H9 (cell line): ENCODE results near the gene ACAP2. TPM values are rescaled to one million over a fixed set of nuclear protein-coding genes. Genes with fewer than 3 reads are reported as not detected.
A peak's percentile ranks its signal among the peaks of the same experiment; 100 is the strongest.

Source experiments
- DNase-seq: peaks from one replicate; pipeline ENCODE4 v3.0.0-alpha.2; 2017
- H2AFZ ChIP-seq: one replicate; pipeline ENCODE4 v1.6.1; 2013; ENCODE audit warnings: mild to moderate bottlenecking, low read length, control low read depth, moderate library complexity
- H2AK5ac ChIP-seq: 2 replicates; pipeline ENCODE4 v1.6.1; 2013; ENCODE audit warnings: low read length, control low read depth, mixed read lengths; ENCODE audit not compliant: insufficient read length
- H2BK120ac ChIP-seq: one replicate; pipeline ENCODE4 v1.6.1; 2013; ENCODE audit warnings: low read depth, mild to moderate bottlenecking, low read length, control low read depth, inconsistent platforms; ENCODE audit not compliant: poor library complexity, severe bottlenecking
- H2BK12ac ChIP-seq: 2 replicates; pipeline ENCODE4 v1.6.1; 2013; ENCODE audit warnings: low read length, control low read depth, mixed read lengths, low read depth; ENCODE audit not compliant: insufficient read length
- H2BK15ac ChIP-seq: 2 replicates; pipeline ENCODE4 v1.6.1; 2013; ENCODE audit warnings: low read depth, low read length, control low read depth
- H2BK20ac ChIP-seq: one replicate; pipeline ENCODE4 v1.6.1; 2013; ENCODE audit warnings: low read depth, mild to moderate bottlenecking, low read length, control low read depth, inconsistent platforms; ENCODE audit not compliant: poor library complexity, severe bottlenecking
- H2BK5ac ChIP-seq: 2 replicates; pipeline ENCODE4 v1.6.1; 2013; ENCODE audit warnings: low read length, control low read depth, mixed read lengths; ENCODE audit not compliant: insufficient read length
- H3K14ac ChIP-seq: 2 replicates; pipeline ENCODE4 v1.6.1; 2013; ENCODE audit warnings: low read length, control low read depth; ENCODE audit not compliant: insufficient read depth
- H3K18ac ChIP-seq: 2 replicates; pipeline ENCODE4 v1.6.1; 2013; ENCODE audit warnings: low read depth, mild to moderate bottlenecking, mixed read lengths, low read length, control low read depth; ENCODE audit not compliant: insufficient read length
- H3K23ac ChIP-seq: 2 replicates; pipeline ENCODE4 v1.6.1; 2013; ENCODE audit warnings: low read length, control low read depth, mixed read lengths, low read depth; ENCODE audit not compliant: insufficient read length
- H3K23me2 ChIP-seq: 2 replicates; pipeline ENCODE4 v1.6.1; 2013; ENCODE audit warnings: low read depth, mild to moderate bottlenecking, mixed read lengths, low read length, control low read depth; ENCODE audit not compliant: insufficient read length, poor library complexity, severe bottlenecking
- H3K27ac ChIP-seq: 2 replicates; pipeline ENCODE4 v1.5.1; 2013; ENCODE audit warnings: low read length, control low read depth, mixed read lengths, low read depth; ENCODE audit not compliant: insufficient read length
- H3K27me3 ChIP-seq: 2 replicates; pipeline ENCODE4 v1.6.1; 2013; ENCODE audit warnings: low read length, control low read depth, inconsistent platforms; ENCODE audit not compliant: insufficient read depth
- H3K4ac ChIP-seq: 2 replicates; pipeline ENCODE4 v1.6.1; 2013; ENCODE audit warnings: low read depth, mild to moderate bottlenecking, control low read depth, inconsistent platforms, low read length, moderate library complexity
- H3K4me1 ChIP-seq: 2 replicates; pipeline ENCODE4 v1.6.1; 2013; ENCODE audit warnings: low read length, control low read depth, inconsistent platforms; ENCODE audit not compliant: insufficient read depth
- H3K4me2 ChIP-seq: 2 replicates; pipeline ENCODE4 v1.6.1; 2013; ENCODE audit warnings: low read length, control low read depth, mixed read lengths; ENCODE audit not compliant: insufficient read length, insufficient read depth
- H3K56ac ChIP-seq: 2 replicates; pipeline ENCODE4 v1.6.1; 2013; ENCODE audit warnings: low read depth, mild to moderate bottlenecking, mixed read lengths, low read length, control low read depth; ENCODE audit not compliant: insufficient read length
- H3K79me1 ChIP-seq: 2 replicates; pipeline ENCODE4 v1.6.1; 2013; ENCODE audit warnings: low read depth, mild to moderate bottlenecking, moderate library complexity, low read length, control low read depth, inconsistent platforms; ENCODE audit not compliant: insufficient read depth, poor library complexity, severe bottlenecking
- H3K79me2 ChIP-seq: 2 replicates; pipeline ENCODE4 v1.6.1; 2013; ENCODE audit warnings: low read length, control low read depth, inconsistent platforms; ENCODE audit not compliant: insufficient read depth
- H3K9ac ChIP-seq: 2 replicates; pipeline ENCODE4 v1.6.1; 2013; ENCODE audit warnings: low read length, control low read depth, mixed read lengths; ENCODE audit not compliant: insufficient read length; ENCODE audit errors: extremely low read depth
- H3K9me3 ChIP-seq: one replicate; pipeline ENCODE4 v1.6.1; 2013; ENCODE audit warnings: low read depth, low read length, inconsistent platforms; ENCODE audit not compliant: control insufficient read depth
- H3T11ph ChIP-seq: one replicate; pipeline ENCODE4 v1.6.1; 2013; ENCODE audit warnings: mild to moderate bottlenecking, low read length, control low read depth, inconsistent platforms
- H4K20me1 ChIP-seq: one replicate; pipeline ENCODE4 v1.6.1; 2013; ENCODE audit not compliant: control insufficient read depth, insufficient read length, insufficient read depth
- H4K5ac ChIP-seq: 2 replicates; pipeline ENCODE4 v1.6.1; 2013; ENCODE audit warnings: low read depth, mild to moderate bottlenecking, mixed read lengths, low read length, control low read depth; ENCODE audit not compliant: insufficient read length
- H4K8ac ChIP-seq: replicated peaks from 2 replicates; pipeline ENCODE4 v1.6.1; 2013; ENCODE audit warnings: low read length, control low read depth, mixed read lengths, low read depth; ENCODE audit not compliant: insufficient read length
- H4K91ac ChIP-seq: 2 replicates; pipeline ENCODE4 v1.6.1; 2013; ENCODE audit warnings: low read depth, mild to moderate bottlenecking, moderate library complexity, mixed read lengths, low read length, control low read depth; ENCODE audit not compliant: insufficient read length
- H3K27ac Mint-ChIP-seq, 3 experiments: 2 replicates in 2 of 3; 3 replicates in 1 of 3; pipeline ENCODE4 v1.8.0; 2020 to 2021; ENCODE audit warnings: mixed read lengths in 3 of 3, mild to moderate bottlenecking in 1 of 3, moderate library complexity in 1 of 3
- H3K27me3 Mint-ChIP-seq: 2 replicates; pipeline ENCODE4 v1.8.0; 2021; ENCODE audit warnings: low read depth, mild to moderate bottlenecking, moderate library complexity, mixed read lengths
- H3K36me3 Mint-ChIP-seq, 3 experiments: 2 replicates in 2 of 3; 3 replicates in 1 of 3; pipeline ENCODE4 v1.8.0; 2020 to 2021; ENCODE audit warnings: low read depth in 3 of 3, mixed read lengths in 3 of 3; ENCODE audit not compliant: insufficient read depth in 1 of 3
- H3K4me1 Mint-ChIP-seq, 2 experiments: 2 replicates each; pipeline ENCODE4 v1.8.0; 2020; ENCODE audit warnings: mixed read lengths in 2 of 2
- H3K4me3 Mint-ChIP-seq, 2 experiments: 2 replicates in 1 of 2; 3 replicates in 1 of 2; pipeline ENCODE4 v1.8.0; 2020 to 2021; ENCODE audit warnings: mild to moderate bottlenecking in 2 of 2, mixed read lengths in 2 of 2, moderate library complexity in 1 of 2
- H3K9me3 Mint-ChIP-seq, 2 experiments: 2 replicates in 1 of 2; 3 replicates in 1 of 2; pipeline ENCODE4 v1.8.0; 2020; ENCODE audit warnings: mild to moderate bottlenecking in 2 of 2, mixed read lengths in 2 of 2, moderate library complexity in 1 of 2
- CTCF ChIP-seq: fragments of 200-600 bp; sonication (generic); conservative IDR thresholded peaks from 3 replicates; pipeline ENCODE4 v1.8.0; 2021; ENCODE audit warnings: antibody characterized with exemption, mild to moderate bottlenecking
- WGBS: extraction: QIAGEN DNeasy Blood & Tissue Kit; methylation state at CpG from one replicate; pipeline ENCODE4 v1.1.7; 2013; ENCODE audit warnings: missing lambda C conversion rate, low lambda C conversion rate, mixed read lengths; ENCODE audit not compliant: insufficient read length; ENCODE audit errors: extremely low coverage; 5-methylcytosine and 5-hydroxymethylcytosine counted together
- total RNA-seq: library from RNA; stranded (reverse); gene quantifications from 2 replicates; pipeline ENCODE4 v1.2.1, GENCODE V29; 2021

The ACAP2 gene
- total RNA-seq, 1 experiment from 2014 or later: 30.8 TPM

- H4K91ac ChIP-seq: no peak overlapping the region
- no peak overlapping the region for H2BK15ac ChIP-seq
- peaks cover 35 to 41% of the 10 kb centered on the region in 2 experiments for H3K4me1 Mint-ChIP-seq
- H3K4ac ChIP-seq: no peak overlapping the region
- peaks cover 8% of the 10 kb centered on the region for H3K23me2 ChIP-seq
- peaks cover 0 to 3% of the 10 kb centered on the region in 2 experiments; a peak in 1 of 5 replicates for H3K9me3 Mint-ChIP-seq
- H3K27me3 Mint-ChIP-seq: no peaks in the 10 kb centered on the region; the same call in 1 of the 2 replicates
- no peak overlapping the region for H3K23ac ChIP-seq
- DNase-seq: no peak
- H3K79me2 ChIP-seq: peaks cover 6% of the 10 kb centered on the region; the same call in 1 of the 2 replicates
- H4K8ac ChIP-seq: no peak overlapping the region
- no peak overlapping the region for H2BK5ac ChIP-seq
- no peak overlapping the region for H3T11ph ChIP-seq
- H4K20me1 ChIP-seq: no peaks in the 10 kb centered on the region
- peaks cover 4% of the 10 kb centered on the region; the same call in 1 of the 2 replicates for H3K4me1 ChIP-seq
- peak overlapping the region in 1 of 3 experiments; percentile 56; a peak in 1 of 7 replicates for H3K27ac Mint-ChIP-seq
- no peak overlapping the region for H3K14ac ChIP-seq
- H3K27ac ChIP-seq: no peak overlapping the region
- H2BK20ac ChIP-seq: no peak overlapping the region
- no peak overlapping the region for H3K4me2 ChIP-seq
- no peak overlapping the region for H2BK12ac ChIP-seq
- no peak overlapping the region for H2AK5ac ChIP-seq
- H2BK120ac ChIP-seq: no peak overlapping the region
- H3K9me3 ChIP-seq: no peaks in the 10 kb centered on the region
- no peaks in the 10 kb centered on the region; a peak in 1 of 7 replicates for H3K36me3 Mint-ChIP-seq
- no peak overlapping the region for H3K4me3 Mint-ChIP-seq
- H3K27me3 ChIP-seq: no peaks in the 10 kb centered on the region
- no peak overlapping the region for H3K18ac ChIP-seq
- no peak overlapping the region for H2AFZ ChIP-seq
- TF ChIP-seq CTCF: no peak
- H4K5ac ChIP-seq: no peak overlapping the region
- WGBS: no CpG with 5 or more reads among the region's 3 CpGs
- no peaks in the 10 kb centered on the region for H3K79me1 ChIP-seq
- H3K9ac ChIP-seq: no peak overlapping the region
- no peak overlapping the region for H3K56ac ChIP-seq
These were observed 3.5 kb upstream of the ACAP2 start for GRCh38 chr3:195446359-195446758.
